ENCODE results near the gene INSR. TPM values are rescaled to one million over a fixed set of nuclear protein-coding genes. Genes with fewer than 3 reads are reported as not detected.

Gene INSR
- total RNA-seq (0.44 TPM), polyA plus RNA-seq (under 1 TPM in 2 of 4 donors, not detected in 2; 0.02 to 0.10 TPM)

DNA sequence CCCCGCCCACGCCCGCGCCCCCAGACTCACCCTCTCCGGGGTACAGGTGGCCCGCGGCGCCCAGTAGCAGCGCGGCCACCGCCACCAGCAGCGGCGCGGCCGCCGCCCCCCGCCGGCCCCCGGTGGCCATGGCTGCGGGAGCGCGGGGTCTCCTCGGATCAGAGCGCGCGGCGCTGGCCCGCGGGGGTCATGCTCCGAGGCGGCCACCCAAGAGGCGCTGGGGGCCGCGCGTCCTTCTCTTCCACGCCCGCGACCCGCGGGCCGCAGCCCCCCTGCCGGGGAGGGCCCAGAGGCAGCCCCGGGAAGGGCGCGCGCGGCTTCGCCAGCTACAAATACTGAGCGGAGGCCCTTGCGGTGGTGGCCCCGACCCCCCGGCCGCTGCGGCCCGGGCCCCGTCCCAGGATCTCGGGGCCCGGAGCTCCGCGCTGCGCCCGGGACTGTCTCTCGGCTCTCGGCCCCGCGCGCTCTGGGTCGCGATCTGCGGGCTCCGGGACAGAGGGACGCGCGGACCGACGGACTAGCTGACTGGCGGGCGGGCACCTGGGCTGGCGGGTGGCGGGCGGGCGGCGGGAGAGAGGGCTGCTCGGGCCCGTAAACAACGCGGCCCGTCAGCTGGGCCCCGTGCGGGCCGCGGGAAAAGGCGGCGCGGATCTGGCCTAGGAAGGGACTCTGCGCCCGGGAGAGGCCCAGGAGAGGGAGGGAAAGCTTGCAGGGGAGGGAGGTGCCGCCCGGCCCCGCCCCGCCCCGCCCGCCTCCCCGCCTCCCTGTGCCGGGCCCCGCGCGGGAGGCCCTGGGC, at the start of gene INSR:
Gene INSR, minus strand, starts transcription at position 653 of the 796 bp plus-strand sequence. Its CDS starts 523 bp downstream, at position 130.
- H3K4me3 ChIP-seq (ENCODE audit: low read depth, low read length), result no peak within 1 kb of the TSS
- no peaks in the 10 kb centered on the region for H3K9me3 ChIP-seq (ENCODE audit: control insufficient read depth in 2 of 2, low read length in 2 of 2)
- peaks cover 11% of the 10 kb centered on the region for H3K27me3 ChIP-seq (ENCODE audit: control insufficient read depth, insufficient read depth, low read length)
- peaks cover 51% of the 10 kb centered on the region for H3K27me3 Mint-ChIP-seq
- no peak within 1 kb of the TSS for H3K27ac ChIP-seq (ENCODE audit: insufficient read depth, low read length, poor library complexity, severe bottlenecking)
- ATAC-seq (ENCODE audit: low read depth in 2 of 2), result peak; percentile 39 to 54
- H3K36me3 Mint-ChIP-seq, result no peaks in the 10 kb centered on the region
- peak in 1 of 3 donors; percentile 55 for DNase-seq
- no peak within 1 kb of the TSS for H3K27ac Mint-ChIP-seq
- H3K4me1 ChIP-seq (ENCODE audit: control insufficient read depth, insufficient read depth, low read length, poor library complexity, severe bottlenecking), result peaks cover 5% of the 10 kb centered on the region
- H3K4me3 Mint-ChIP-seq, result peak within 1 kb of the TSS; percentile 10 to 73 (median 46)
- H3K4me1 Mint-ChIP-seq, result peaks cover 0 to 17% (median 8%) of the 10 kb centered on the region in 4 donors
- H3K9me3 Mint-ChIP-seq, result peaks cover 0 to 5% (median 0%) of the 10 kb centered on the region in 7 donors
- H3K36me3 ChIP-seq (ENCODE audit: control insufficient read depth, insufficient read depth, low read length), result no peaks in the 10 kb centered on the region

DNA sequence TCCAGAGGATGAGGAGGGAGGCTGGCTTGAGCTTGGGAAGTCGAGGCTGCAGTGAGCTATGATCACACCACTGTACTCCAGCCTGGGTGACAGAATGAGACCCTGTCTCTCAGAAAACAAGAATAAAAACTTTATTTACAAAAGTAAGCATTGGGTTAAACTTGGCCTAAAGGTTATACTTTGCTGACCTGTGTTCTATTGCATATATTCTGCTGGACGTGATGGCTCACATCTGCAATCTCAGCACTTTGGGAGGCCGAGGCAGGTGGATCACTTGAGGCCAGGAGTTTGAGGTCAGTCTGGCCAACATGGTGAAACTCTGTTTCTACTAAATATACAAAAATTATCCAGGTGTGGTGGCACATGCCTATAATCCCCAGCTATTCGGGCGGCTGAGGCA, 47.9 kb upstream of the INSR start:
- H3K36me3 Mint-ChIP-seq, result peaks cover 3% of the 10 kb centered on the region
- Histone ChIP-seq H3K9me3 (ENCODE audit: control insufficient read depth in 2 of 2, low read length in 2 of 2) (no peaks in the 10 kb centered on the region), H3K4me1 (ENCODE audit: control insufficient read depth, insufficient read depth, low read length, poor library complexity, severe bottlenecking) (peaks cover 61% of the 10 kb centered on the region), H3K4me3 (ENCODE audit: low read depth, low read length) (no peak overlapping the region), H3K36me3 (ENCODE audit: control insufficient read depth, insufficient read depth, low read length) (no peaks in the 10 kb centered on the region), H3K27me3 (ENCODE audit: control insufficient read depth, insufficient read depth, low read length) (no peaks in the 10 kb centered on the region), H3K27ac (ENCODE audit: insufficient read depth, low read length, poor library complexity, severe bottlenecking) (no peak overlapping the region)
- no peaks in the 10 kb centered on the region for H3K27me3 Mint-ChIP-seq
- H3K9me3 Mint-ChIP-seq, result peaks cover 0 to 2% (median 0%) of the 10 kb centered on the region in 7 donors
- ATAC-seq (ENCODE audit: low read depth in 2 of 2) (no peak), DNase-seq (no peak)
- peak overlapping the region in 2 of 4 donors; percentile 29 to 80 for H3K4me3 Mint-ChIP-seq
- peaks cover 21 to 70% (median 42%) of the 10 kb centered on the region in 4 donors for H3K4me1 Mint-ChIP-seq
- peak overlapping the region in 1 of 3 donors; percentile 66 for H3K27ac Mint-ChIP-seq

DNA sequence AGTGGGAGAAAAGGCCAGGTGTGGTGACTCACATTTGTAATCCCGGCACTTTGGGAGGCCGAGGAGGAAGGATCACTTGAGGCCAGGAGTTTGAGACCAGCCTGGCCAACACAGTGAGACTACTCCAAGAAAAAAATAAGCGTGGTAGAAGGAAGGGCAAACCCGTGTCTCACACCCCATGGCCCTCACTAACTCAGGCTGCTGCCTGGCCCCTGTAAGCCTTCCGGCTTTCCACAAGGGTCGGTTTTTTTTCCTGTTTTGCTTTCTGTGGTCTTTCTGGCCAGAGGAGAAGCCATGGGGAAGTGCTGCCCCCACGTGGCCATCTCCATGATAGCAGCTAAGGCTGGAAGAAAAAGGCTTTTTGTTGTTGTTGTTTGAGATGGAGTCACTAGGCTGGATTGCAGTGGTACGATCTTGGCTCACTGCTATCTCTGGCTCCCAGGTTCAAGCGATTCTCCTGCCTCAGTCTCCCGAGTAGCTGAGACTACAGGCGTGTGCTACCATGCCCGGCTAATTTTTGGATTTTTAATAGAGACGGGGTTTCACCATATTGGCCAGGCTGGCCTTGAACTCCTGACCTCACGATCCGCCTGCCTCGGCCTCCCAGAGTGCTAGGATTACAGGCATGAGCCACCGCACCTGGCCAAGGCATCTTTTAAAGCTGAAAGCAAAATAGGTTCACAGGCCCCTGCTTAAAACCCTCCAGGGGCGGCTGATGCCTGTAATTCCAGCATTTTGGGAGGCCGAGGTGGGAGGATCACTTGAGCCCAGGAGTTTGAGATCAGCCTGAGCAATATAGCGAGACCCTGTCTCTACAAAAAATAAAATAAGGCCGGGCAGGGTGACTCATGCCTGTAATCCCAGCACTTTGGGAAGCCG, 47.0 kb upstream of the INSR start:
- peak; percentile 19 to 22 for ATAC-seq (ENCODE audit: low read depth in 2 of 2)
- H3K4me1 Mint-ChIP-seq, result peaks cover 21 to 67% (median 37%) of the 10 kb centered on the region in 4 donors
- H3K27me3 Mint-ChIP-seq, result no peaks in the 10 kb centered on the region
- H3K27ac Mint-ChIP-seq, result peak overlapping the region; percentile 89 to 97 (median 91)
- Histone ChIP-seq H3K4me3 (ENCODE audit: low read depth, low read length) (no peak overlapping the region), H3K4me1 (ENCODE audit: control insufficient read depth, insufficient read depth, low read length, poor library complexity, severe bottlenecking) (peaks cover 57% of the 10 kb centered on the region), H3K36me3 (ENCODE audit: control insufficient read depth, insufficient read depth, low read length) (no peaks in the 10 kb centered on the region), H3K27me3 (ENCODE audit: control insufficient read depth, insufficient read depth, low read length) (no peaks in the 10 kb centered on the region), H3K9me3 (ENCODE audit: control insufficient read depth in 2 of 2, low read length in 2 of 2) (no peaks in the 10 kb centered on the region), H3K27ac (ENCODE audit: insufficient read depth, low read length, poor library complexity, severe bottlenecking) (no peak overlapping the region)
- H3K4me3 Mint-ChIP-seq, result peak overlapping the region in 3 of 4 donors; percentile 43 to 90 (median 46)
- peak; percentile 67 to 83 (median 79) for DNase-seq
- H3K36me3 Mint-ChIP-seq, result no peaks in the 10 kb centered on the region
- H3K9me3 Mint-ChIP-seq, result peaks cover 0 to 2% (median 0%) of the 10 kb centered on the region in 7 donors

GRCh38 chr19:7337380-7338194, 43.4 kb upstream of the INSR start:
- ATAC-seq (ENCODE audit: low read depth in 2 of 2) (peak; percentile 48 to 51), DNase-seq (peak in 1 of 3 donors; percentile 49)
- Mint-ChIP-seq H3K9me3 (peaks cover 0 to 2% (median 0%) of the 10 kb centered on the region in 7 donors), H3K4me1 (peaks cover 15 to 40% (median 27%) of the 10 kb centered on the region in 4 donors), H3K27ac (peak overlapping the region in 2 of 3 donors; percentile 7 to 78), H3K4me3 (peak overlapping the region; percentile 4 to 81 (median 38)), H3K36me3 (no peaks in the 10 kb centered on the region), H3K27me3 (peaks cover 4% of the 10 kb centered on the region)
- Histone ChIP-seq H3K27ac (ENCODE audit: insufficient read depth, low read length, poor library complexity, severe bottlenecking) (no peak overlapping the region), H3K4me1 (ENCODE audit: control insufficient read depth, insufficient read depth, low read length, poor library complexity, severe bottlenecking) (peaks cover 31% of the 10 kb centered on the region), H3K27me3 (ENCODE audit: control insufficient read depth, insufficient read depth, low read length) (no peaks in the 10 kb centered on the region), H3K36me3 (ENCODE audit: control insufficient read depth, insufficient read depth, low read length) (no peaks in the 10 kb centered on the region), H3K4me3 (ENCODE audit: low read depth, low read length) (peak overlapping the region; percentile 53), H3K9me3 (ENCODE audit: control insufficient read depth in 2 of 2, low read length in 2 of 2) (no peaks in the 10 kb centered on the region)

DNA sequence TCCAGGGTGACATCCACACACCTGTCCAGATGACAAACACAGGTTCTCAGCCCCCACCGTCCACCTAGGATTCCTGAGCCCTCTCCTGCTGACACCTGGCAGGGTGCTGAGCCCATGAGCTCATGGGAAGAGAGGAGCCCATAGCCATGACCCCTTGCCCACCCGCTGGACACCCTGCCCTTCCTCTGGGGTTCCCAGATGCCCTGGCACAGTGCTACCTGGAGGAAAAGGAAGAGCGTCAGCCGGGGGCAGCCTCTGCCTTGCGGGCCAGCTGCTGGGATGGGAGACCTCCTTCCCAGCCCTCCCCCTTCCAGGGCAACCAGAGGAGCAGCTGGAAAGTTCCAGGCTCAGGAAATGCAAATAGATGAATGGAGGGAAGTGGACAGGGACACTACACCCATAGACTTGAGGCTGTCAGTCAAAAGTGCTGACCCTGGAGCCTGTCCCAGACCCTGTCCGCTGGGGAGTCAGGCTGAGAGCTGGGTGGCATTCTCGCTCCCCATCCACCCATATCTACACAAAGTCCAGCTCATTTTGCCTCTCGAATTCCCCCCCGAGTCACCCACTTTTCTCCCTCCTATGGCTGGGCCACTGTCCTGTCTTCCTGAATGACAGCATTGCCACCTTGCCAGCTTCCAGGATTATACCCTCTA, 42.2 kb upstream of the INSR start:
- peaks cover 15 to 32% (median 25%) of the 10 kb centered on the region in 4 donors for H3K4me1 Mint-ChIP-seq
- H3K36me3 Mint-ChIP-seq, result no peaks in the 10 kb centered on the region
- no peak for ATAC-seq (ENCODE audit: low read depth in 2 of 2)
- peaks cover 4% of the 10 kb centered on the region for H3K27me3 Mint-ChIP-seq
- Histone ChIP-seq H3K4me1 (ENCODE audit: control insufficient read depth, insufficient read depth, low read length, poor library complexity, severe bottlenecking) (peaks cover 27% of the 10 kb centered on the region), H3K9me3 (ENCODE audit: control insufficient read depth in 2 of 2, low read length in 2 of 2) (no peaks in the 10 kb centered on the region), H3K4me3 (ENCODE audit: low read depth, low read length) (no peak overlapping the region), H3K27me3 (ENCODE audit: control insufficient read depth, insufficient read depth, low read length) (no peaks in the 10 kb centered on the region), H3K27ac (ENCODE audit: insufficient read depth, low read length, poor library complexity, severe bottlenecking) (no peak overlapping the region), H3K36me3 (ENCODE audit: control insufficient read depth, insufficient read depth, low read length) (no peaks in the 10 kb centered on the region)
- peak overlapping the region in 2 of 4 donors; percentile 4 to 74 for H3K4me3 Mint-ChIP-seq
- peaks cover 0 to 2% (median 0%) of the 10 kb centered on the region in 7 donors for H3K9me3 Mint-ChIP-seq
- no peak for DNase-seq
- H3K27ac Mint-ChIP-seq, result no peak overlapping the region

GRCh38 chr19:7333198-7334118, 39.2 kb upstream of the INSR start:
- Histone ChIP-seq H3K4me3 (ENCODE audit: low read depth, low read length) (no peak overlapping the region), H3K27me3 (ENCODE audit: control insufficient read depth, insufficient read depth, low read length) (peaks cover 3% of the 10 kb centered on the region), H3K36me3 (ENCODE audit: control insufficient read depth, insufficient read depth, low read length) (no peaks in the 10 kb centered on the region), H3K4me1 (ENCODE audit: control insufficient read depth, insufficient read depth, low read length, poor library complexity, severe bottlenecking) (peaks cover 19% of the 10 kb centered on the region), H3K27ac (ENCODE audit: insufficient read depth, low read length, poor library complexity, severe bottlenecking) (no peak overlapping the region), H3K9me3 (ENCODE audit: control insufficient read depth in 2 of 2, low read length in 2 of 2) (no peaks in the 10 kb centered on the region)
- ATAC-seq (ENCODE audit: low read depth in 2 of 2) (no peak), DNase-seq (no peak)
- no peaks in the 10 kb centered on the region for H3K36me3 Mint-ChIP-seq
- H3K9me3 Mint-ChIP-seq, result peaks cover 0 to 2% (median 0%) of the 10 kb centered on the region in 7 donors
- H3K4me3 Mint-ChIP-seq, result no peak overlapping the region
- H3K27ac Mint-ChIP-seq, result peak overlapping the region in 1 of 3 donors; percentile 39
- peaks cover 7% of the 10 kb centered on the region for H3K27me3 Mint-ChIP-seq
- H3K4me1 Mint-ChIP-seq, result peaks cover 6 to 20% (median 15%) of the 10 kb centered on the region in 4 donors
